PC-9 (cell line): ENCODE results near the gene ANO4. TPM values are rescaled to one million over a fixed set of nuclear protein-coding genes. Genes with fewer than 3 reads are reported as not detected.
A peak's percentile ranks its signal among the peaks of the same experiment; 100 is the strongest.

ENCODE experiments used
- BruUV-seq: library from RNA; stranded (reverse); fragments of 400-500 nt; replicated peaks from 2 replicates; lab custom pipeline; 2021; lab: Mats Ljungman, UMichigan
- CTCF ChIA-PET: fragments of 300-600 bp; sonication (Branson Sonifier 250); formaldehyde crosslinking; loops from one replicate; lab custom pipeline; 2022; ENCODE audit warnings: antibody characterized with exemption; lab: Charles Lee
- POLR2A ChIA-PET: fragments of 300-600 bp; sonication (Branson Sonifier 250); formaldehyde crosslinking; loops from one replicate; lab custom pipeline; 2022; ENCODE audit warnings: antibody characterized with exemption; ENCODE audit not compliant: unreplicated experiment; lab: Charles Lee
- DNase-seq, 2 experiments: peaks; one replicate each; pipeline versions ENCODE4 v3.0.0 to v3.0.0-alpha.2; 2015 to 2022; ENCODE audit warnings: mixed read lengths in 1 of 2
- H2AFZ ChIP-seq: fragments of 200-600 bp; sonication (generic); 2 replicates; pipeline ENCODE4 v1.8.1; 2017; ENCODE audit warnings: antibody characterized with exemption
- H3F3A ChIP-seq: fragments of 200-600 bp; sonication (generic); 2 replicates; pipeline ENCODE4 v1.8.1; 2017; ENCODE audit warnings: antibody characterized with exemption, mild to moderate bottlenecking, low read depth; ENCODE audit not compliant: insufficient read depth
- H3K27ac ChIP-seq: fragments of 200-600 bp; sonication (generic); 2 replicates; pipeline ENCODE4 v1.6.1; 2016; ENCODE audit warnings: mixed run types
- H3K27me3 ChIP-seq: fragments of 200-600 bp; sonication (generic); 2 replicates; pipeline ENCODE4 v1.6.1; 2016; ENCODE audit warnings: low read depth, mixed run types; ENCODE audit not compliant: insufficient read depth
- H3K36me3 ChIP-seq: fragments of 200-600 bp; sonication (generic); 2 replicates; pipeline ENCODE4 v1.6.1; 2016; ENCODE audit warnings: low read depth, mixed run types
- H3K4me1 ChIP-seq: fragments of 200-600 bp; sonication (generic); replicated peaks from 2 replicates; pipeline ENCODE4 v1.6.1; 2016; ENCODE audit warnings: mixed run types; ENCODE audit not compliant: insufficient read depth
- H3K4me2 ChIP-seq: fragments of 200-600 bp; sonication (generic); 2 replicates; pipeline ENCODE4 v1.6.1; 2017; ENCODE audit warnings: mixed run types
- H3K4me3 ChIP-seq: fragments of 200-600 bp; sonication (generic); 2 replicates; pipeline ENCODE4 v1.6.1; 2016; ENCODE audit warnings: mixed run types
- H3K79me2 ChIP-seq: fragments of 200-600 bp; sonication (generic); 2 replicates; pipeline ENCODE4 v1.6.1; 2017; ENCODE audit warnings: low read depth, mixed run types
- H3K9me2 ChIP-seq: fragments of 200-600 bp; sonication (generic); 2 replicates; pipeline ENCODE4 v1.8.1; 2017; ENCODE audit warnings: mild to moderate bottlenecking; ENCODE audit not compliant: insufficient read depth
- H3K9me3 ChIP-seq: fragments of 200-600 bp; sonication (generic); 2 replicates; pipeline ENCODE4 v1.8.1; 2016; ENCODE audit warnings: low read depth; ENCODE audit not compliant: insufficient read depth
- H4K20me1 ChIP-seq: fragments of 200-600 bp; sonication (generic); 2 replicates; pipeline ENCODE4 v1.8.1; 2017; ENCODE audit not compliant: insufficient read depth
- EZH2 ChIP-seq: fragments of 200-600 bp; sonication (generic); IDR thresholded peaks from 2 replicates; pipeline ENCODE4 v1.8.0; 2017; ENCODE audit warnings: antibody characterized with exemption, low read depth
- intact Hi-C: fragments of 100-400 bp; cut with micrococcal nuclease; formaldehyde crosslinking; loops from one replicate; pipeline ENCODE4 v1.10.0; 2022; ENCODE audit not compliant: unreplicated experiment
- total RNA-seq: library from RNA; stranded (reverse); gene quantifications from 2 replicates; pipeline ENCODE4 v1.2.3, GENCODE V29; 2021
- TF ChIP-seq, protein P1 (sequence below): fragments of 200-600 bp; sonication (generic); conservative IDR thresholded peaks from 2 replicates; pipeline ENCODE4 v1.6.1; 2017; ENCODE audit warnings: mixed run types, antibody characterized with exemption, mild to moderate bottlenecking, moderate library complexity

Gene ANO4
- total RNA-seq, 1 experiment from 2014 or later = not detected

DNA sequence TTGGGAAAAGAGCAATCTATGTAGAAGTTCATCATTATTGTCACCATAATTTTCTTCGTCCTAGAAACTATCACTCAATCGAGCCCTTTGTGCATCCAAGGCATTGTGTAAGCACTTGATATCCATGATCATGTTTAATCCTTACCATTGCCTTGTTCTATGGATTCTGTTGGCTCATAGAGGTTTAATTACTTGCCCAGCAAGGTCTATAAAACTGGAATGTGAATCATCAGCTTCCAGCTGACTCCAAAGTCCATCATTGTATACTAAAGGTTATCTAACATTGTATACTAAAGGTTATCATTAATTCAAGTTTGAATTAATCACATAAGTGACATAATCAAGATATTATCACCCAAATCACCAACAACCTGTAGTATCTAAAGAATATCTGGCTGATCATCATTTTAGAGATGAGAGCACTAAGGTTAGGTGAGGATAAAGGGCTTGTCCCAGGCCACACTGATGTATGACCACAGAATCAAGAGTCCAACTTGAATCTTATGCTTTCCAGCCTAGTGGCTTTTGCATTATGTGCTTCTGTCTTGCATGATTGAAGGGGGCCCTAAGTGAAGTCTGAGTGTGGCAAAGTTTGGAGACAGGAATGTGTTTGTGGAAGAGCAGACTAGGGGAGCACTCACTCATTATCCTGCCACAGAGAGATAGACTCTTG lies 188.1 kb downstream of the ANO4 start:
- POLR2A ChIA-PET = no interaction called here
- no TSS peak for BruUV-seq

DNA sequence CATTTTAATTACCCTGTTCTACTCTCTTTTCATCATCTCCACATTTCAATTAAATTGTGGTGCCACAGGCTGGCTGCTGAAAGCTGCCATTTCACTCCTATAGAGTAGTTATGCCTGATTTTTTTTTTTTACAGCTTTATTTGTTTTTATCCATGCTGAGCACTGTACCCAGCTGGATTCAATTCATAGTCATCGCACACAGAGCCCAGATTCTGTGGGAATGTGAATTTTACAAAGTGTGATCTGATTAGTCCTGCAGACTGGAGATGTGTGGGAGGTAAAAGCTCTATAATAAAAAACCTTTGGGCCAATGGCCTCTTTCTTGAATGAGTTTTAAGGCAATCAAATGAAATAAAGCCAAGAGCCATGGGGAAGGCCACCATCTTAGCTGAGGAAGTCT lies 190.2 kb downstream of the ANO4 start:
- no peaks in the 10 kb centered on the region for H3K36me3 ChIP-seq
- H3K9me2 ChIP-seq = no peaks in the 10 kb centered on the region
- H3K9me3 ChIP-seq = no peaks in the 10 kb centered on the region
- POLR2A ChIA-PET = no interaction called here
- no peak overlapping the region for H3K4me3 ChIP-seq
- CTCF ChIA-PET = no interaction called here
- TF ChIP-seq, protein P1, sequence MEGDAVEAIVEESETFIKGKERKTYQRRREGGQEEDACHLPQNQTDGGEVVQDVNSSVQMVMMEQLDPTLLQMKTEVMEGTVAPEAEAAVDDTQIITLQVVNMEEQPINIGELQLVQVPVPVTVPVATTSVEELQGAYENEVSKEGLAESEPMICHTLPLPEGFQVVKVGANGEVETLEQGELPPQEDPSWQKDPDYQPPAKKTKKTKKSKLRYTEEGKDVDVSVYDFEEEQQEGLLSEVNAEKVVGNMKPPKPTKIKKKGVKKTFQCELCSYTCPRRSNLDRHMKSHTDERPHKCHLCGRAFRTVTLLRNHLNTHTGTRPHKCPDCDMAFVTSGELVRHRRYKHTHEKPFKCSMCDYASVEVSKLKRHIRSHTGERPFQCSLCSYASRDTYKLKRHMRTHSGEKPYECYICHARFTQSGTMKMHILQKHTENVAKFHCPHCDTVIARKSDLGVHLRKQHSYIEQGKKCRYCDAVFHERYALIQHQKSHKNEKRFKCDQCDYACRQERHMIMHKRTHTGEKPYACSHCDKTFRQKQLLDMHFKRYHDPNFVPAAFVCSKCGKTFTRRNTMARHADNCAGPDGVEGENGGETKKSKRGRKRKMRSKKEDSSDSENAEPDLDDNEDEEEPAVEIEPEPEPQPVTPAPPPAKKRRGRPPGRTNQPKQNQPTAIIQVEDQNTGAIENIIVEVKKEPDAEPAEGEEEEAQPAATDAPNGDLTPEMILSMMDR = no peak
- TF ChIP-seq EZH2 = no peak
- no peaks in the 10 kb centered on the region for H3K27me3 ChIP-seq
- BruUV-seq = no TSS peak
- H2AFZ ChIP-seq = no peak overlapping the region
- DNase-seq = no peak
- peaks cover 14% of the 10 kb centered on the region for H3K4me1 ChIP-seq
- H3F3A ChIP-seq = peaks cover 10% of the 10 kb centered on the region; the same call in 1 of the 2 replicates
- H4K20me1 ChIP-seq = no peaks in the 10 kb centered on the region
- intact Hi-C loops = no loop called here
- H3K79me2 ChIP-seq = no peaks in the 10 kb centered on the region
- no peak overlapping the region for H3K4me2 ChIP-seq
- H3K27ac ChIP-seq = no peak overlapping the region

More for the DNA sequence above, 188.1 kb downstream of the ANO4 start:
- Histone ChIP-seq H3F3A (peaks cover 7% of the 10 kb centered on the region; the same call in 1 of the 2 replicates), H3K4me2 (no peak overlapping the region), H3K27me3 (no peaks in the 10 kb centered on the region), H3K9me3 (no peaks in the 10 kb centered on the region), H3K36me3 (no peaks in the 10 kb centered on the region), H4K20me1 (no peaks in the 10 kb centered on the region), H3K27ac (no peak overlapping the region), H3K79me2 (no peaks in the 10 kb centered on the region), H3K4me3 (no peak overlapping the region), H2AFZ (no peak overlapping the region), H3K4me1 (peaks cover 6% of the 10 kb centered on the region), H3K9me2 (no peaks in the 10 kb centered on the region)
- no peak for DNase-seq
- CTCF ChIA-PET = no interaction called here
- intact Hi-C loops = no loop called here
- TF ChIP-seq, protein P1 = no peak
- TF ChIP-seq EZH2 = no peak

DNA sequence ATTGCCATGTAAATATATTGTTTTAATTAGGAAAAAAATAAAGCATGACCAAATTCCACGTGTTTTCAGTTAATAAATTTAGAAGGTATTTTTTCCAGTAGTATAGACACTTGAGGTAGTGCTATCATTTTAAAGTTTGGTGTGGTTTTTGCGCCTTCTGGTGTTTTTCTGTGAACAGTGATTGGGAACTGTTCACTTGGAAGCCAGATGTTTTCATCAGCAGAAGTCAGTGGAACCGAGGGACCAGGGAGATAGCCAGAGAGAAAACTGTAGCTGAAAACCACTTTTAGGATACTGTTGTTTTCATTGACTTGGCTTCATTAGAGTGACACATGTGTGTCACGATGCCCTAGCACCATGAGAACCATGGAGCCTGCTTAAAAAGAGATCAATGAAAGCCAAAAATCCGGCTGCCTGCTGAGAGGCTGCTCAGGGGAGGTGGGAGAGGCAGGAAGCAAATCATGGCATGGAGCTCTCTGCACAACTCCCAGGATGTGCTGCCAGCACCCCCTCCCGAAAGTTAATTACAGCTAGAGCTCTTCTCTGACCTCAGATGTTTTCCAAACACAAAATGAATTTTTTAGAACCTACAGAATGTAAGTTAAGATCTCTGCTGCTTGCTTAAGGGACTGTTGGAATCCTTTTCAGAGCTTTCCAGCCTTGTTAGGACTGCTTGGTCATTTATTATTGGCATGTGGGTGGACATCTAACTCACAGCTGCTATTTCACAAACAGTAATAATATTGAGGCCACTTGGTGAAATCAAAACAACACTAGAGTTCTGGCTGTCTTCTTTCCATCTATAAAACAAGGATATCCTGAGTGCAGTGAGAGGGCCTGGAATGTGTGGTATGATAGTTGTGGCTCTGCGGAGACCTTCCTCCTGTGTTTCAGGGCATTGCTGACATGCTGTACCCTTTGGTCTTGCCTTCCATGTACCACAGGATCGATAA lies 192.3 kb downstream of the ANO4 start:
- H3K4me1 ChIP-seq = peaks cover 14% of the 10 kb centered on the region
- H3K9me2 ChIP-seq = no peaks in the 10 kb centered on the region
- no peak for DNase-seq
- TF ChIP-seq, protein P1 = no peak
- no peak for TF ChIP-seq EZH2
- H2AFZ ChIP-seq = no peak overlapping the region
- H3K79me2 ChIP-seq = no peaks in the 10 kb centered on the region
- no peaks in the 10 kb centered on the region for H4K20me1 ChIP-seq
- peaks cover 10% of the 10 kb centered on the region; the same call in 1 of the 2 replicates for H3F3A ChIP-seq
- ChIA-PET CTCF (no interaction called here), POLR2A (no interaction called here)
- BruUV-seq = no TSS peak
- no peaks in the 10 kb centered on the region for H3K9me3 ChIP-seq
- intact Hi-C loops = no loop called here
- H3K36me3 ChIP-seq = no peaks in the 10 kb centered on the region
- no peaks in the 10 kb centered on the region for H3K27me3 ChIP-seq
- H3K4me3 ChIP-seq = no peak overlapping the region
- H3K4me2 ChIP-seq = peak overlapping the region; percentile 63; the same call in 1 of the 2 replicates
- no peak overlapping the region for H3K27ac ChIP-seq
